Omental fat pad (tissue), 4 donors: ENCODE results near the gene CFAP97D1. TPM values are rescaled to one million over a fixed set of nuclear protein-coding genes. Genes with fewer than 3 reads are reported as not detected.

Experiments
- ATAC-seq: fragments of 150-250 bp; one replicate; pipeline ENCODE4 v1.9.1; 2016; ENCODE audit warnings: mild to moderate bottlenecking, moderate library complexity; ENCODE audit not compliant: low FRiP score
- DNase-seq: peaks from one replicate; pipeline ENCODE4 v3.0.0-alpha.2; 2019; ENCODE audit warnings: low spot score
- CTCF ChIP-seq, 3 donors: fragments of 450-650 bp; IDR thresholded peaks; one replicate each; pipeline ENCODE4 v1.5.1; 2016 to 2017; ENCODE audit warnings: antibody characterized with exemption in 3 of 3, mild to moderate bottlenecking in 3 of 3, moderate library complexity in 2 of 3
- total RNA-seq, 4 donors: library from RNA; depleted of rRNA; stranded (reverse); fragments of >200 nt; gene quantifications; one replicate each; pipeline ENCODE4 v1.1.0, GENCODE V29; 2016

The CFAP97D1 gene
- total RNA-seq, 4 donors from 2014 or later, result 0.09 to 0.12 TPM; not detected in 2

- ATAC-seq, result no peak
- TF ChIP-seq CTCF (IDR thresholded peaks at IDR 0.05), result no peak
- DNase-seq, result no peak
Measured at GRCh38 chr17:43830510-43831140, 50.4 kb downstream of the CFAP97D1 start.

GRCh38 chr17:43831633-43832032 lies 51.4 kb downstream of the CFAP97D1 start:
- ATAC-seq, result no peak

GRCh38 chr17:43832168-43832975 lies 52.1 kb downstream of the CFAP97D1 start:
- no peak for TF ChIP-seq CTCF (IDR thresholded peaks at IDR 0.05)
- ATAC-seq (peak; percentile 66), DNase-seq (no peak)

More at GRCh38 chr17:43831633-43832032, 51.4 kb downstream of the CFAP97D1 start:
- no peak for DNase-seq
- no peak for TF ChIP-seq CTCF (IDR thresholded peaks at IDR 0.05)

- no peak for TF ChIP-seq CTCF (IDR thresholded peaks at IDR 0.05)
- peak; percentile 89 for ATAC-seq
- DNase-seq, result no peak
Measured at GRCh38 chr17:43832976-43833829, 53.0 kb downstream of the CFAP97D1 start, which contains the start of gene MPP3. MPP3 (minus strand) TSS chr17:43833146; CDS start chr17:43831906, 1,240 bp downstream.

- DNase-seq, result no peak
- TF ChIP-seq CTCF (IDR thresholded peaks at IDR 0.05), result no peak
- ATAC-seq, result no peak
Measured at GRCh38 chr17:43834106-43834505, 53.9 kb downstream of the CFAP97D1 start.

Other genes with a start within 250 kb of the CFAP97D1 start
- gene ETV4, start 234.1 kb upstream of the CFAP97D1 start, total RNA-seq, result 1 to 10 TPM in 1 of 4 donors, under 1 TPM in 1, not detected in 2; 0.37 to 1.3 TPM
- 10 to 100 TPM in 2 of 4 donors, 1 to 10 TPM in 2; 5.6 to 56.6 (median 11.1) TPM for gene MEOX1, start 118.5 kb upstream of the CFAP97D1 start, total RNA-seq
- gene SOST, start 21.6 kb upstream of the CFAP97D1 start, total RNA-seq, result not detected
- gene DUSP3, start 1.5 kb upstream of the CFAP97D1 start, total RNA-seq, result 10 to 100 TPM; 52.8 to 87.2 (median 65.9) TPM
- gene MPP3, start 52.7 kb downstream of the CFAP97D1 start, total RNA-seq, result 10 to 100 TPM; 13.2 to 27.9 (median 24.0) TPM
- gene CD300LG, start 66.7 kb downstream of the CFAP97D1 start, total RNA-seq, result 100 to 1,000 TPM in 2 of 4 donors, 10 to 100 TPM in 2; 35.2 to 382 (median 96.5) TPM
- 1 to 10 TPM; 1.3 to 4.5 (median 3.2) TPM for gene MPP2, start 127.1 kb downstream of the CFAP97D1 start, total RNA-seq
- gene PPY, start 162.0 kb downstream of the CFAP97D1 start, total RNA-seq, result not detected
- gene PYY, start 173.5 kb downstream of the CFAP97D1 start, total RNA-seq, result not detected
- 1 to 10 TPM in 1 of 4 donors, under 1 TPM in 3; 0.37 to 1.6 (median 0.77) TPM for gene NAGS, start 224.2 kb downstream of the CFAP97D1 start, total RNA-seq
- gene TMEM101, start 234.5 kb downstream of the CFAP97D1 start, total RNA-seq, result 10 to 100 TPM; 17.3 to 37.0 (median 26.8) TPM